Measurements from ENCODE around the gene SPAG6.

SPAG6 gene

GRCh38 chr10:22461891-22462290 lies 116.6 kb downstream of the SPAG6 start:
- no peak for DNase-seq

- DNase-seq, result no peak
These were observed 118.0 kb downstream of the SPAG6 start for GRCh38 chr10:22463255-22463654.

GRCh38 chr10:22464966-22465629 lies 119.8 kb downstream of the SPAG6 start:
- DNase-seq, result no peak

- no peak for DNase-seq
These were observed 121.6 kb downstream of the SPAG6 start for GRCh38 chr10:22466763-22467334.

Data from C1 segment of cervical spinal cord (tissue), 14 donors.